GM21529 (cell line): Measurements from ENCODE around the gene RAB3C.

Experiments
- ATAC-seq: cut with Tn5 transposase; IDR thresholded peaks from one replicate; pipeline ENCODE4 v1.9.1; 2021; ENCODE audit not compliant: unreplicated experiment

RAB3C gene

GRCh38 chr5:58860680-58861079 is 277.8 kb downstream of the RAB3C start:
- ATAC-seq = no peak

DNA sequence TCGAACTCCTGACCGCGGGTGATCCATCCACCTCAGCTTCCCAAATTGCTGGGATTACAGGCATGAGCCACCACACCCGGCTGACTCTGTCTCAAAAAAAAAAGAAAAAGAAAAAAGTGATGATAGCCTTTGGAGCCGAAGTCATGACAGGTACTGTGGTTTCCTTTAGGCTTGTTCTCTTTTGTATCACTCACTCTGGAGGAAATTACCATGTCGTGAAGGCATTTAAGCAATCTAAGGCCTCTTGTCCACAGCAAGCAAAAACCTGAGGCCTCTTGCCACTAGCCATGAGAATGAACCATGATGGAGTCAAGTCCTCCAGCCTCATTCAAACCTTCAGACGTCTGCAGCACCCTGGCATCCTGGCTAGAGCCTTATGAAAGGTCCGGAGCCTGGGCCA is 286.1 kb downstream of the RAB3C start:
- no peak for ATAC-seq

DNA sequence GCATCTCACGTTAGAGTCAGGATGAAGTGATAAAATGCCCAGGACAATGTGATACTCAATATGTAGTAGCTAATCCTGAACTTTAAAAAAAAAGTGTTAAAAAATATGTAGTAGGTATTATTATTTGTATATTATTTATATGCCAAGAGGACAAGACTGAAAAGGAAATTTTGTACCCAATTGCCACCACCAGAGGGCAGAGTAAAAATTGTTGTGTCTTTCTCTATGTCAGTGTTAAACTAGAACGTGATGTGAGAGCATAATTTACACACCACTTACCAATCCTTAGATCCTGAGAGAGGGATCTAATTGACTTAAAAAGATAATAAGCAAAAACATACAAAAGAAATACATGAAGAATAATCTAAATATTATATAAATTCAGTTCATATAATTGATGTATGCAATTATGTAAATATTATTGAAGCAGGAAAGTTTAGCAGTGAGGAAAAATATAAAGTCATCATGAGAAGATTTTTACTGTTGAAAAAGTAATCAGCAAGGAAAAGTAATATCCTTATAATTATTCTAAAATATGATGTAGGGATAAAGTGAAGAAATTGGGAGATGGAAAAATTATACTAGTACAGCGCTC is 288.9 kb downstream of the RAB3C start:
- peak; percentile 70 for ATAC-seq

DNA sequence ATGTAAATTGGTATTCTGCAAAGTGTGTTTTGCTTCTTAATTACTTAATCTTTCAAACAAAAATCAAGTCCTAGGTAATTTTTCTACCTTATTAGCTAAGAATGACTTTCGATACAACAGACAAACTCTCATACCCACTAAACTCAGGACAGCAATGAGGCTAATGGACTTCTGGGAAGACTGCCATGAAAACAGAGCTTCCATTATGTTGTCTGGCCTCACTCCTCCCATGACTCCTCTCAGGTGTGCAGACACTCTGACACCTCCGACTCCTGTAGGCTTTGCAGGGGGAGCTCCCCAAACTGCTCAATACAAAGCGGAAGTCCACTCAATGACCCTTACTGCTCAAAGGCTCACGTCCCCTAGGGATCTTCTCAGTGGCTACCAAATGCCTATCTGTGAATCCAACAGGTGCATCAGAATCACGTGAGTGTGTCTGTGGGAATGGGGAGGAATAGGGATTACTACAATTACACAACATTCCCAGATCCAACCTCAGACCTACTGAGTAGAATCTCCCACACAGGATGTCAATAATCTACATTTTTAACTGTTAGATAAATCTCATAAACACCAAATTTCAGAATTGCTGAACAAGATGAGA is 289.9 kb downstream of the RAB3C start:
- no peak for ATAC-seq

DNA sequence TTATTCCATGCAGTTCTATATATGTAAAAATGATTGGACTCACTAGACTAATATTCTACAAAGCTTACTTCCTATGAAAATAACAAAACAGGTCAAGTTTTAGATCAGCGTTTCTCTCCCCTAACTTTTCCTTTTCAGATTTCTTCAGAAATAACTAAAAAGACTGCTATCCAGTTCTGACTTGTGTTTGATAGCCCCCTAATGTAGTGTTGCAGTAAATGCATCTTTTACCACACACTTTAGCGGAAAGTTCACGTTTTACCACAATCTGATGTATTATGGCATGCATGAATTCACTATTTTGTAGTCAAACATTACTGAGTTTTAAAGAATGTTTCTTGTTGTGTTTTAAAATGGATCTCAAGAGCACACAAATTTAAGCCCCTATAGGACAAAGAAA is 292.7 kb downstream of the RAB3C start:
- no peak for ATAC-seq

- ATAC-seq = peak; percentile 43
These were observed 302.4 kb downstream of the RAB3C start for GRCh38 chr5:58885260-58885659.

GRCh38 chr5:58886315-58887207 is 303.7 kb downstream of the RAB3C start:
- ATAC-seq = peak; percentile 76

DNA sequence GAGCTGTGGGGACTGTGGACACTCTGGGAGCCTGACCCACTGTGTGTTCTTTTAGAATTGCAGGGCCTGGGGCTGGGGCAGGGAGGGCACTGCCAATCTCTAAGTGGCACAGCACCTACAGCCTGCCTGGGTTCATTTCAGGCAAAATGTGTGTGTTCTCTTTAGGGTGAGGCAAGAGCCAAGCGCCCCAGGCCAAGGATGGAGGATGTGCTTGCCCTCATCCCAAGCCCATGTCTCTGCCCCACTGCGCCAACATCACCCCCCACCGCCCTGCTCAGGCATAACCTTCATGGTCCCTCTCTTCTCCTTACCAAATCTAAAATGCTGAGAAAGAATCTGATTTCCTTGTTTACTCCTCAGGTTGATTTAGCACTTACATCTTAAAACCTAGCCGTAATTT is 304.4 kb downstream of the RAB3C start:
- no peak for ATAC-seq

DNA sequence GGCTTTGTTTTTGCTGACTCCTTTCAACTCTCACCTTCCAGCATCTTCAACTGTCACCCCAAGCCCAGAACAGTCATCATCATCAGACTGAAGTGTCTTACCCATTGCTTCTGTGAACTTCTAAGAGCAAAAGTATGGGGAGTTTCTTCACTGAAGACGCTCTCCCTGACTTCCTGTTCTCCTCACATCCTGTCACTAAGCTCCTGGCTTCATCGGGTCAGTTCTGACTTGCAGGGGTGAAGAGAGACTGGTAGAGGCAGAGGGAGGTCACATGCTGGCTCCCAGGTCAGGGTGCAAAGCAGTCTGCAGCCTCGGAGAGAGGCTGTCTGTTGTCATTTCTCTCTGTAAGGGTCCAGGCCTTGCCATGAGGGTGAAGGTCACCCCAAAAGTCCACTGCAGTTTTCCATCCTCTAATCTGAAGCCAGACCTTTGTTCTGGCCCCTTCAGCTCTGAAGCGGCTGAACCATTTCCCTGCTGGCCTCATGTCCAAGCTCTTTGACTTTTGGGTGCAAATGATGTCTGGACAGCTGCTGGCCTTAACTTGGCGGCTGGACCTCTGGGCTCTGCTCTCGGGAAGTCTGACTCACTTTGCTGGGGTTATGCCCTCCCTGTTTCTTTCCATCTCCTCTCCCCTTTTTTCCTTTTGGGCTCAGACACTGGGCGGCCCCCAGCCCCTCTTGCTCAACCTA is 305.0 kb downstream of the RAB3C start:
- no peak for ATAC-seq

DNA sequence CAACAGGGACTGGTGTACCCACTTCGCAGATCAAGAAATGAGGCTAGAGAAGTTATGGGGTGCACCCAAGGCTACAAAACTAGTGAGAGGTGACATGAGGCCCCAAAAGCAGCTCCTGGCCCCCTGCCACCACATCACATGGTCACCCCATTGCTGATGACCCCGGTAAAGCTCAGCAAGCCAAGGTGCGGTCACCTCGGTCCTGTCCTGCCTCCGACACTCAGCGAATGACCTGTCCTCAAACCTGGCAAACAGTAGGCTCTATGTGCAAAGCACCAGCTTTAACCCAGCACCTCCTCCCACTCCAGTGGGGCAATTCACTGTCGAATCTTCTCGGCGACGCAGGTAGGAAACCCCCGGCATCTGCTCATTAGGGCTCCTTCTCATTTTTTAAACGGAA is 307.4 kb downstream of the RAB3C start:
- ATAC-seq = no peak

- no peak for ATAC-seq
These were observed 307.8 kb downstream of the RAB3C start for GRCh38 chr5:58890701-58891085.

GRCh38 chr5:58891086-58891970 is 308.5 kb downstream of the RAB3C start:
- peak; percentile 66 for ATAC-seq

DNA sequence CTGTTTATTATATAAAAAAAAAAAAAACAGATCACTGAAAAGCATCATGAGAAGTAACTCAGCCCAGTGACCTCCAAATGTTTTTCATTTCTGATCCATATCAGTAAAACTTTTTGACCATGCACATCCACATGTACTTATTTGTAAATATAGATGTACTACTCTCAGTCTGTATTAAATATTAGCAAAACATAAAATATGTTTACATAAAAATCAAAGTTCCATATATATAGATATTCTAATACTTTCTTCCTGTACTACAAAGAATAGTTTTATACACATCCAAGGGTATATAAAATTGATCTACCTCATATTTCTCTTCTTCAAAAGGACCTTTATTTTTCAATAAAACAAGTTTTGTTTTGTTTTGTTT is 309.1 kb downstream of the RAB3C start:
- ATAC-seq = no peak

- no peak for ATAC-seq
These were observed 310.7 kb downstream of the RAB3C start for GRCh38 chr5:58893551-58893950.

GRCh38 chr5:58898006-58898405 is 315.1 kb downstream of the RAB3C start:
- ATAC-seq = no peak

- ATAC-seq = no peak
These were observed 315.7 kb downstream of the RAB3C start for GRCh38 chr5:58898538-58898937.

DNA sequence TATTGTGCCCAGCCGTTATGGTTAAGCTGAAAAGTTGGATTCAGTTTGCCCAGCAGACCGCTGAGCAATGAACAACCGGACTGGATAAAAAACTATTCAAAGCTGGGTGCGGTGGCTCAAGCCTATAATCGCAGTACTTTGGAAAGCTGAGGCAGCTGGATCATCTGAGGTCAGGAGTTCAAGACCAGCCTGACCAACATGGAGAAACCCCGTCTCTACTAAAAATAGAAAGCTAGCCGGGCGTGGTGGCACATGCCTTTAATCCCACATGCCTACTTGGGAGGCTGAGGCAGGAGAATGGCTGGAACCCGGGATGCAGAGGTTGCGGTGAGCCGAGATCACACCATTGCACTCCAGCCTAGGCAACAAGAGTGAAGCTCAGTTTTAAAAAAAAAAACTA is 318.4 kb downstream of the RAB3C start:
- no peak for ATAC-seq

DNA sequence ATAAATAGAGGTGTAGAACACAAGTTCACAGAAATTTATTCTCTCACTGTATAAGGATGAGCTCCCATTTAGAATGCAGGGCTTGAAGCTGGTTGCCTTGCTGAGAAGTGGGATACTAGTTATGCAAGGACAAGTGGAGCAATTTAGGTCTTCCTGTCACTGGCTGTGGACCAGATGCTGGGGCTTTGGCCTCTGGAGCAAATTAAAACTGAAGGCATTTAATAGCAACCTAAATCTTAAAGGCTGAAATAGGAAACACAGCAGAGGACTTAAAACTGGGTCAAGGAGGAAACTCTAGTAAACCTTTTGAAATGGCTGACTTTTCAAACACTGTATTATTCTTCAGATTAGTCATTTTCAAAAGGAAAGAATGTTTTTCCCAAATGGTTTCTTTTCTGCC is 319.4 kb downstream of the RAB3C start:
- no peak for ATAC-seq

DNA sequence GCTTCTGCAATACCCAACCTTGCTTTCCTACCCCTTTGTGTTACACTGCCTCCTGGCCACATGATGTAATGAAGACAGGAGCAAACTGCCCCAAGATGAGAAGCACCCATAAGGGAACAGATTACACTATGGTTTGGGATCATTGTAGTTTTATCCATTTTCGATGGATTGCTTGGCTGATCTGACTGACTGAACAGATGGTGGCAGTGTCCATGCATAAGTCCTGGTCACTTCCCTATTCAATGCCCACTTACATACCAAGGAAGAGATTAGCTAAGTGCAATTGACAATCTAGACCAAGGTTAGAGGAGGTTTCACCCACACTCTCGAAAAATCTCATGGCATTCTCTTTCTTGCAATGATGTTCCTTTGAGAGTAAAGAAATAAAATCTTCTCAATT is 319.9 kb downstream of the RAB3C start:
- no peak for ATAC-seq

GRCh38 chr5:58904737-58905136 is 321.9 kb downstream of the RAB3C start:
- ATAC-seq = no peak

DNA sequence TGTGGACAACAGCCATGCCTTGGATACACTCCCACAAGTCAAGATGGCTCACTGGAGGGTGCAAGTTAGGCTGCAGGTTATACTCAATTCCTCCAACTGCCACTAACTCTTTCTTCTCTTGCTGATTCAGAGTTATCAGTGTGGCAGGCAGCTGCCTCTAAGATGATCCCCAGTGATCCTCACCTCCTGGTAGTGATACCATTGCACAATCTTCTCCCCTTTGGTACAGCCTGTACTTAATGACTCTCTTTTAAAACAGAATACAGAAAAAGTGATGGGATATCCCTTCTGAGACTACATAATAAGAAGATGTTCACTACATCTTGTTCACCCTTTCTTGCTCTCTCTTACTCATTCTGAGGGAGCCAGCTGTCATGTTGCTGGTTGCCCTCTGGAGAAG is 323.1 kb downstream of the RAB3C start:
- no peak for ATAC-seq
